Ishikawa (cell line): ENCODE measurements around the gene E2F3.

ENCODE experiments used
- CEBPB ChIP-seq: IDR thresholded peaks from 2 replicates; pipeline ENCODE4 v1.6.1; 2012
- CREB1 ChIP-seq: IDR thresholded peaks from 2 replicates; pipeline ENCODE4 v1.6.1; 2012; ENCODE audit warnings: low read depth
- EGR1 ChIP-seq: IDR thresholded peaks from 2 replicates; pipeline ENCODE4 v1.6.1; 2012
- EP300 ChIP-seq: IDR thresholded peaks from 2 replicates; pipeline ENCODE4 v1.6.1; 2012; ENCODE audit warnings: borderline replicate concordance
- FOXM1 ChIP-seq: IDR thresholded peaks from 2 replicates; pipeline ENCODE4 v1.6.1; 2012; ENCODE audit warnings: low read depth, borderline replicate concordance
- NFIC ChIP-seq: IDR thresholded peaks from 2 replicates; pipeline ENCODE4 v1.6.1; 2012
- RAD21 ChIP-seq: IDR thresholded peaks from 2 replicates; pipeline ENCODE4 v1.6.1; 2012; ENCODE audit warnings: low read depth
- TAF1 ChIP-seq: IDR thresholded peaks from 2 replicates; pipeline ENCODE4 v1.6.1; 2012; ENCODE audit warnings: low read depth, mild to moderate bottlenecking
- TCF12 ChIP-seq: IDR thresholded peaks from 2 replicates; pipeline ENCODE4 v1.6.1; 2012; ENCODE audit warnings: low read depth
- TEAD4 ChIP-seq: IDR thresholded peaks from 2 replicates; pipeline ENCODE4 v1.6.1; 2012
- YY1 ChIP-seq: IDR thresholded peaks from 2 replicates; pipeline ENCODE4 v1.6.1; 2012; ENCODE audit warnings: low read depth
- ZBTB7A ChIP-seq: IDR thresholded peaks from 2 replicates; pipeline ENCODE4 v1.6.1; 2012; ENCODE audit warnings: low read depth
- TF ChIP-seq, protein P1 (sequence below): IDR thresholded peaks from 2 replicates; pipeline ENCODE4 v1.6.1; 2012
- TF ChIP-seq, protein P2 (sequence below): IDR thresholded peaks from 2 replicates; pipeline ENCODE4 v1.6.1; 2012; ENCODE audit warnings: low read depth, mild to moderate bottlenecking
- TF ChIP-seq, protein P3 (sequence below): IDR thresholded peaks from 2 replicates; pipeline ENCODE4 v1.6.1; 2012

E2F3 gene

DNA sequence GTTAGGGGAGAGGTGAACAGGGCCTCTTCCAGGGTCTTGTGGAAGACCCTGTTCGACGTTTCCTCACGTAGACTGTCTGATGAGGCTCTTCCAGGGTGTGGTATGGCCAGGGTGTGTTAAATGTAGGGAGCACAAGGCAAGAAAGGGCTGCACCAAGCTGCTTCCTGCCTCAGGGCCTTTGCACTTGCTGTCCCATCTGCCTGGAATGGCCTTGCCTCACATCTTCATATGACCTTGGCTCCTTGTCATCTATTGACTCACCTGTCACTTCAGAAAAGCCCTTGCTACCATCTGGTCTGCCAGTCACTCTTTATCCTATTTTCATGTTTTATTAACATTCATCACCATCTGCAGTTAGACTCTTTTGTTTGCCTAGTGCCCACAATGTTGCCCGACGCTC is 31.0 kb downstream of the E2F3 start:
- TF ChIP-seq RAD21: no peak
- TF ChIP-seq CEBPB: no peak
- TF ChIP-seq, protein P1, sequence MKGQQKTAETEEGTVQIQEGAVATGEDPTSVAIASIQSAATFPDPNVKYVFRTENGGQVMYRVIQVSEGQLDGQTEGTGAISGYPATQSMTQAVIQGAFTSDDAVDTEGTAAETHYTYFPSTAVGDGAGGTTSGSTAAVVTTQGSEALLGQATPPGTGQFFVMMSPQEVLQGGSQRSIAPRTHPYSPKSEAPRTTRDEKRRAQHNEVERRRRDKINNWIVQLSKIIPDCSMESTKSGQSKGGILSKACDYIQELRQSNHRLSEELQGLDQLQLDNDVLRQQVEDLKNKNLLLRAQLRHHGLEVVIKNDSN: no peak
- no peak for TF ChIP-seq EGR1
- TF ChIP-seq NFIC: no peak
- no peak for TF ChIP-seq TCF12
- no peak for TF ChIP-seq TEAD4
- TF ChIP-seq YY1: no peak
- TF ChIP-seq, protein P2, sequence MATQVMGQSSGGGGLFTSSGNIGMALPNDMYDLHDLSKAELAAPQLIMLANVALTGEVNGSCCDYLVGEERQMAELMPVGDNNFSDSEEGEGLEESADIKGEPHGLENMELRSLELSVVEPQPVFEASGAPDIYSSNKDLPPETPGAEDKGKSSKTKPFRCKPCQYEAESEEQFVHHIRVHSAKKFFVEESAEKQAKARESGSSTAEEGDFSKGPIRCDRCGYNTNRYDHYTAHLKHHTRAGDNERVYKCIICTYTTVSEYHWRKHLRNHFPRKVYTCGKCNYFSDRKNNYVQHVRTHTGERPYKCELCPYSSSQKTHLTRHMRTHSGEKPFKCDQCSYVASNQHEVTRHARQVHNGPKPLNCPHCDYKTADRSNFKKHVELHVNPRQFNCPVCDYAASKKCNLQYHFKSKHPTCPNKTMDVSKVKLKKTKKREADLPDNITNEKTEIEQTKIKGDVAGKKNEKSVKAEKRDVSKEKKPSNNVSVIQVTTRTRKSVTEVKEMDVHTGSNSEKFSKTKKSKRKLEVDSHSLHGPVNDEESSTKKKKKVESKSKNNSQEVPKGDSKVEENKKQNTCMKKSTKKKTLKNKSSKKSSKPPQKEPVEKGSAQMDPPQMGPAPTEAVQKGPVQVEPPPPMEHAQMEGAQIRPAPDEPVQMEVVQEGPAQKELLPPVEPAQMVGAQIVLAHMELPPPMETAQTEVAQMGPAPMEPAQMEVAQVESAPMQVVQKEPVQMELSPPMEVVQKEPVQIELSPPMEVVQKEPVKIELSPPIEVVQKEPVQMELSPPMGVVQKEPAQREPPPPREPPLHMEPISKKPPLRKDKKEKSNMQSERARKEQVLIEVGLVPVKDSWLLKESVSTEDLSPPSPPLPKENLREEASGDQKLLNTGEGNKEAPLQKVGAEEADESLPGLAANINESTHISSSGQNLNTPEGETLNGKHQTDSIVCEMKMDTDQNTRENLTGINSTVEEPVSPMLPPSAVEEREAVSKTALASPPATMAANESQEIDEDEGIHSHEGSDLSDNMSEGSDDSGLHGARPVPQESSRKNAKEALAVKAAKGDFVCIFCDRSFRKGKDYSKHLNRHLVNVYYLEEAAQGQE: no peak
- no peak for TF ChIP-seq FOXM1
- TF ChIP-seq, protein P3, sequence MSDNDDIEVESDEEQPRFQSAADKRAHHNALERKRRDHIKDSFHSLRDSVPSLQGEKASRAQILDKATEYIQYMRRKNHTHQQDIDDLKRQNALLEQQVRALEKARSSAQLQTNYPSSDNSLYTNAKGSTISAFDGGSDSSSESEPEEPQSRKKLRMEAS: no peak

DNA sequence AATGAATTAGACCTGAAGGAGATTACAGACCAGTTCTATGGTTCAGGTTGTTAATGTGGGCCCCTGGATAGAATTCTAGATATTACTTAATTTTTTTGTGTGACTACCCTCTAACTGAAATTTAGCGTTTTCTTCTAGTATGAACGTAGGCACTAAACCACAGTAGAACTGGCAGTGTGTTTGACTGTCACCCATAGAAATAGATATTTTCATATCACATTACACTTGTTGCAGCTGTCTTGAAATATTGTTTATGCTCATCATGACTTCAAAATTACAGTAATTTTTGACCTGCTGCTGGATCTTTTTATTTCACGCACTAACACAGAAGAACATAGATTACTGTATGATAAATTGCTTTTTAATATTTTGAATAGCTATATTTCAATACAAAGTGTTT is 31.6 kb downstream of the E2F3 start:
- TF ChIP-seq, protein P1: no peak
- no peak for TF ChIP-seq NFIC
- no peak for TF ChIP-seq FOXM1
- no peak for TF ChIP-seq EP300
- no peak for TF ChIP-seq CEBPB
- no peak for TF ChIP-seq EGR1
- TF ChIP-seq, protein P3: no peak
- no peak for TF ChIP-seq RAD21
- TF ChIP-seq TAF1: no peak
- no peak for TF ChIP-seq CREB1
- TF ChIP-seq TEAD4: no peak
- TF ChIP-seq YY1: no peak
- TF ChIP-seq TCF12: no peak
- TF ChIP-seq ZBTB7A: no peak

DNA sequence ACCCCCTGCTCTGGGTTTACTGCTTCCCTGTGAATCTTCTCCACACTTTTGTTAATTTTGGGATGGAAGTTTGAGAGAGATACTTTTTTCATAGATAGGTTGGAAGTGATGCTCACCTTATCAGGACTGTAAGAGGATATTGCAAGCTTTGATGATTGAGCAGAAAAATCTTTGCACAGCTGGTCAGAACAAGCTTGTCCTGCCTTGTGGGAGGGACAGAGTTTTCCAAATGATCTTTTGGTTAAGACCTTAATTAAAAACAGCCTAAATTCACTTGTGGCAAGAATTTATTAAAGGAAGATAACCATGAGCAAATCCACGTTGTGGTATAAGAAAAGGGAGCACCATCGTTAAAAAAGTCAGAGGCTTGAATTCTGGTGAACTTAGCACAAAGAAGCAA is 32.2 kb downstream of the E2F3 start:
- TF ChIP-seq RAD21: no peak
- TF ChIP-seq CEBPB: no peak
- TF ChIP-seq, protein P3: no peak
- TF ChIP-seq, protein P1: no peak
- TF ChIP-seq TEAD4: no peak
- TF ChIP-seq TCF12: no peak
- TF ChIP-seq YY1: no peak
- TF ChIP-seq CREB1: no peak
- TF ChIP-seq EGR1: no peak
- no peak for TF ChIP-seq FOXM1
- no peak for TF ChIP-seq TAF1

DNA sequence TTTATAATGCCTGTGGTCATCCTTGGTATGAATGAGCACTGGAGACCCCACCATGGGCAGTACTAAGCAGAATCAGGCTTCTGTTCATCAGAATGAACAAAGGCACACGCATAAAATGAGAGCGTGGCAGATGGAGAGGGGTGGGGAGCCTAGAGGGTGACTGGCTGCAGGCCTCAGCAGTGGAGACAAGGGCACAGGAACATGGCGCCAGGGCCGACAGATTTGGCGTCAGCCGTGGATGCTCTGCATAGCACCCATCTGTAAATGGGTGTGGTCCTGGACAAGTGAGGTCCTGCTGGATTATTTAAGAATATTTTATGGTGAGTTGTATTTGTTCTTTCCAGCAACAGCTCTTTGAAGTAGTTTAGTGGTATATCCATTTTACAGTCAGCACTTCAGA is 33.1 kb downstream of the E2F3 start:
- TF ChIP-seq EP300 (no peak), CEBPB (no peak), NFIC (no peak), YY1 (no peak), FOXM1 (no peak), TEAD4 (no peak), TCF12 (no peak), ZBTB7A (no peak), TAF1 (no peak)
- TF ChIP-seq, protein P3: no peak
- TF ChIP-seq, protein P2: no peak
- TF ChIP-seq, protein P1: no peak

DNA sequence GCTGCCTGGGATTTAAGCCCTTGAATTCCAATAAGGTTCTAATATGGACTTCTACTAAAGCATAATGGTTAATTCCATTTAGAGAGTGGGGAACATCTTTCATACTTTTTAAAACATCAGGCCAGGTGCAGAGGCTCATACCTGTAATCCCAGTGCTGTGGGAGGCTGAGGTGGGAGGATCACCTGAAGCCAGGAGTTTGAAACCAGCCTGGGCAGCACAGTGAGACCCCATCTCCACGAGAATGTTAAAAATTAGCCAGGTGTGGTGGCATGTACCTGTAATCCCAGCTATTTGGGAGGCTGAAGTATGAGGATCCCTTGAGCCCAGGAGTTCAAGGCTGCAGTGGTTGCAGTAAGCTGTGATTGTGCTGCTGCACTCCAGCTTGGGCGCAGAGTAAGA is 35.0 kb downstream of the E2F3 start:
- TF ChIP-seq NFIC (no peak), TCF12 (no peak), YY1 (no peak), FOXM1 (no peak)
